C4-2B (cell line): Measurements from ENCODE around the gene S100A5.

Experiments
- CTCF ChIP-seq: fragments of 450-650 bp; conservative IDR thresholded peaks from 2 replicates; pipeline ENCODE4 v1.5.1; 2017; ENCODE audit warnings: mild to moderate bottlenecking
- ZFX ChIP-seq: fragments of 450-650 bp; IDR thresholded peaks from 2 replicates; pipeline ENCODE4 v1.6.1; 2017

DNA sequence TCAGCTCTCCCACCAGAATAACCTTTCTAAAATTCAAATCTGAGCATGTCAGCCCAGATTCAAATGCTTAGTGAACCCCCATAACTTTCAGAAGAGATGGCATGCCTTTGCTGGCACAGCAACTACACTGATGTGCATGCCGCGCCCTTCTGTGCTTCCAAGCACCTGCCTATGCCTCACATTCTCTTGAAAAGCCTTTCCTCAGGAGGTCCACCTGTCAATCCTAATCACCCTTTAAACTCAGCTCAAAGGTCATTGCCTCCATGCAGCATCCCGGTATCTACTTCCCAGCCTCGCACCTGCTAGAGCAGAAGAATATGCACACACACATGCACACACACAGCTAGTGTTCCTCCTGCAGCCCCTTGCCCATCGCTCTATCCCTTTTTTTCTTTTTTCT is 30.1 kb upstream of the S100A5 start:
- no peak for TF ChIP-seq CTCF
- no peak for TF ChIP-seq ZFX
